Pancreas (tissue), 10 donors: ENCODE data around the gene THOP1. TPM values are rescaled to one million over a fixed set of nuclear protein-coding genes. Genes with fewer than 3 reads are reported as not detected.

Source experiments
- ATAC-seq, 4 donors: fragments of 200-7000 bp; cut with Tn5 transposase; one replicate each; pipeline versions ENCODE4 v1.8.0 to v1.9.1; 2020; ENCODE audit warnings: mild to moderate bottlenecking in 4 of 4, moderate library complexity in 4 of 4
- DNase-seq, 6 donors: peaks; one replicate each; pipeline ENCODE4 v3.0.0-alpha.2; 2020
- FAIRE-seq: peaks from 2 replicates; lab custom pipeline; 2012; peaks lifted over from hg19 to GRCh38; lab: Jason Lieb, UNC
- H3K27ac ChIP-seq, 4 donors: fragments of 200-600 bp; sonication (generic); 1 replicate in 3 of 4; 2 replicates in 1 of 4; pipeline versions ENCODE4 v1.5.0 to v1.8.0; 2020
- H3K27me3 ChIP-seq, 4 donors: fragments of 200-600 bp; one replicate each; pipeline ENCODE4 v1.8.0; 2021
- H3K36me3 ChIP-seq, 3 donors: fragments of 200-600 bp; sonication (generic) in 1 of 3; one replicate each; pipeline versions ENCODE4 v1.5.0 to v1.8.0; 2020 to 2021
- H3K4me1 ChIP-seq, 3 donors: fragments of 200-600 bp; one replicate each; pipeline ENCODE4 v1.8.0; 2021
- H3K4me3 ChIP-seq, 4 donors: fragments of 200-600 bp; sonication (generic) in 2 of 4; one replicate each; pipeline versions ENCODE4 v1.5.0 to v1.8.0; 2020 to 2021
- H3K9me3 ChIP-seq, 4 donors: fragments of 200-600 bp; one replicate each; pipeline ENCODE4 v1.8.0; 2021
- WGBS, 2 donors: extraction: QIAGEN DNeasy Blood & Tissue Kit; methylation state at CpG; one replicate each; pipeline ENCODE4 v1.1.7; 2013; 5-methylcytosine and 5-hydroxymethylcytosine counted together
- intact Hi-C, 3 donors: fragments of 100-400 bp; cut with DNase I; formaldehyde crosslinking; loops; one replicate each; pipeline versions ENCODE4 v1.11.1 to v1.14.2; 2022
- polyA plus RNA-seq, 2 donors: library from polyadenylated mRNA; stranded (reverse); fragments of 200-250 nt; gene quantifications; one replicate each; pipeline ENCODE4 v1.2.3, GENCODE V29; 2013
- total RNA-seq, 6 donors: library from RNA; stranded (reverse); fragmentation: NEBNext Ultra II Directional in 4 of 6; extraction: Animal tissue kit (Norgen Biotek cat#: 25700) in 4 of 6; gene quantifications; one replicate each; pipeline versions ENCODE4 v1.2.1 to v1.2.4, GENCODE V29; 2021 to 2023
- TF ChIP-seq, protein P1 (sequence below), 4 donors: fragments of 200-600 bp; sonication (generic) in 3 of 4; IDR thresholded peaks; one replicate each; pipeline versions ENCODE4 v1.5.0 to v1.8.0; 2021; ENCODE audit warnings: antibody characterized with exemption in 4 of 4
- donor health status: healthy with polysubstance abuse.
- donor health status: DM: no; HTN: no; CAD: no; lungs with moderate emphysema.
- donor health status: DM: no; HTN: no; CAD: no.
- donor health status: control.
- donor health status: control.
- donor health status: Bipolar disorder and iron deficiency.
- donor health status: DM: yes; HTN: yes; CAD: no.
- donor health status: DM: no; HTN: no; CAD: no.
- donor health status: DM: no; HTN: no; CAD: no.
- donor health status: DM: yes; HTN: yes; CAD: no.

THOP1 gene
- total and polyA plus RNA-seq, 8 donors: 11.6 to 124 (median 20.5) TPM

DNA sequence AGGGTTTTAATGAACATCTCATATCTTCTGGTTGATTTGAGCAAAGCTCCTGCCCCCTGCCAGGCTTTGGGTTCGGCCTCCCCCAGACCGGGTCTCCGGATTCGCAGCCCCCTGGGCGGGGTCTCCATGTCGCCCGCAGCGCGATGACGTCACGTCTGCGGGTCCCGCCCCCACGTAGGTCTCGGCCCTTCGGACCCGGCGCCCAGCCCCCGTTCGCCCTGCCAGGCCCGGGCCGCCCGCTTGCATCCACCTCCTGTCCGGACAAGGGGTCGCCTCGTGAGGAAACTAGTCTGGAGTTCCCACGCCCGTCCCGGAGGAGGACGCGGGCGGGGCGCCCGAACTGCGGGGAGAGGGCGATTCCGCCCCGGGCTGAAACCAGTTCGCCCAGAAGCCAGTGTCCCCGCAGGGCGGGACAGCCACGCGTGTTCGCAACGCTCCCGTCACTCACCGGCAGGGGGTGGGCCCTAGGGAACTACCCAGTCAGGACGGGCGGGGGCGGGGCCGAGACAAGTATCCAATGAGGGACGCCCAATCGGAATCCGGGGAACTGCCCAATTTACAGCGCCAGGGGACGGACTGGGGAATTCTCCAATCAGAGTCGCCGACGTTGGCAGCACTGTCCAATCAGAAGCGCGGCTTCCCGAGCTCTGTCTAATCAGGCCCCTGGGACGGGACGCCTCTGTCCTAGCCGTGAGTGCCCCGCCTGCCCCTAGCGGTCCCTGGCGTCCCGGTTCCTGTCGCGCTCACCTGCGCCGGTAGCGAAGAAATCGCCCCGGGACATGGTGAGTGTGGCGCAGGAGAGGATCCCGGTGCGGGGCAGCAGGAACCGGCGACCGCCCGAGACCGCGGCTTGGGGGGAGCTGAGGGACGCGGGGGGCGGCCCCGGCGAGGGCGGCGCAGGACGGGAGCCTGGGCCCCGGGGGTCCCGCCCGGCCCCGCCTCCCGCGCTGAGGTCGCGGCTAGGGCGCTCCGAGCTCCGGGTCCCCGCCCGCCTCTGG lies 55.8 kb downstream of the THOP1 start, which contains the start of gene ZNF555:
ZNF555 (plus strand) TSS at position 682 of the 998 bp plus-strand sequence; CDS start at position 780, 98 bp downstream.
- Histone ChIP-seq H3K9me3 (no peaks in the 10 kb centered on the region), H3K4me1 (peaks cover 0 to 7% (median 5%) of the 10 kb centered on the region in 3 donors), H3K4me3 (peak within 1 kb of the TSS; percentile 87 to 94 (median 88)), H3K36me3 (no peaks in the 10 kb centered on the region), H3K27ac (peak within 1 kb of the TSS; percentile 87 to 96 (median 94)), H3K27me3 (no peaks in the 10 kb centered on the region)
- FAIRE-seq: peak; percentile 88
- WGBS, 2 donors: 0 to 1% methylated on average over 77 to 106 of the region's 106 CpGs
- TF ChIP-seq, protein P1, sequence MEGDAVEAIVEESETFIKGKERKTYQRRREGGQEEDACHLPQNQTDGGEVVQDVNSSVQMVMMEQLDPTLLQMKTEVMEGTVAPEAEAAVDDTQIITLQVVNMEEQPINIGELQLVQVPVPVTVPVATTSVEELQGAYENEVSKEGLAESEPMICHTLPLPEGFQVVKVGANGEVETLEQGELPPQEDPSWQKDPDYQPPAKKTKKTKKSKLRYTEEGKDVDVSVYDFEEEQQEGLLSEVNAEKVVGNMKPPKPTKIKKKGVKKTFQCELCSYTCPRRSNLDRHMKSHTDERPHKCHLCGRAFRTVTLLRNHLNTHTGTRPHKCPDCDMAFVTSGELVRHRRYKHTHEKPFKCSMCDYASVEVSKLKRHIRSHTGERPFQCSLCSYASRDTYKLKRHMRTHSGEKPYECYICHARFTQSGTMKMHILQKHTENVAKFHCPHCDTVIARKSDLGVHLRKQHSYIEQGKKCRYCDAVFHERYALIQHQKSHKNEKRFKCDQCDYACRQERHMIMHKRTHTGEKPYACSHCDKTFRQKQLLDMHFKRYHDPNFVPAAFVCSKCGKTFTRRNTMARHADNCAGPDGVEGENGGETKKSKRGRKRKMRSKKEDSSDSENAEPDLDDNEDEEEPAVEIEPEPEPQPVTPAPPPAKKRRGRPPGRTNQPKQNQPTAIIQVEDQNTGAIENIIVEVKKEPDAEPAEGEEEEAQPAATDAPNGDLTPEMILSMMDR (IDR thresholded peaks at IDR 0.05): peak; percentile 31 to 59 (median 42)
- ATAC-seq: peak; percentile 96 to 99 (median 97)
- intact Hi-C loops: no loop called here
- DNase-seq: peak; percentile 94 to 100 (median 99)

GRCh38 chr19:2841855-2842574 lies 56.7 kb downstream of the THOP1 start:
- DNase-seq: peak in 2 of 6 donors; percentile 70 to 76
- no peaks in the 10 kb centered on the region for H3K27me3 ChIP-seq
- ATAC-seq: peak in 1 of 4 donors; percentile 9

GRCh38 chr19:2845107-2845506 lies 59.8 kb downstream of the THOP1 start:
- no peak for FAIRE-seq
- intact Hi-C loops: no loop called here
- WGBS, 2 donors: 97 to 100% methylated on average over 2 of the region's 2 CpGs

More at GRCh38 chr19:2841855-2842574, 56.7 kb downstream of the THOP1 start:
- H3K27ac ChIP-seq: peak overlapping the region in 3 of 4 donors; percentile 87 to 96 (median 95)
- TF ChIP-seq, protein P1 (IDR thresholded peaks at IDR 0.05): no peak
- FAIRE-seq: no peak
- no peaks in the 10 kb centered on the region for H3K9me3 ChIP-seq
- no peaks in the 10 kb centered on the region for H3K36me3 ChIP-seq
- peak overlapping the region; percentile 87 to 94 (median 88) for H3K4me3 ChIP-seq
- H3K4me1 ChIP-seq: peaks cover 0 to 7% (median 5%) of the 10 kb centered on the region in 3 donors
- intact Hi-C loops: no loop called here
- 2 to 3% methylated on average over 31 to 62 of the region's 62 CpGs for WGBS, 2 donors

GRCh38 chr19:2846180-2846894 lies 61.0 kb downstream of the THOP1 start:
- no peak for ATAC-seq
- Histone ChIP-seq H3K4me1 (peaks cover 0 to 7% (median 5%) of the 10 kb centered on the region in 3 donors), H3K4me3 (no peak overlapping the region), H3K27ac (no peak overlapping the region), H3K9me3 (no peaks in the 10 kb centered on the region), H3K36me3 (peaks cover 0 to 9% (median under 1%) of the 10 kb centered on the region in 3 donors), H3K27me3 (no peaks in the 10 kb centered on the region)
- intact Hi-C loops: no loop called here
- no peak for FAIRE-seq
- 91 to 92% methylated on average over 13 of the region's 13 CpGs for WGBS, 2 donors
- TF ChIP-seq, protein P1 (IDR thresholded peaks at IDR 0.05): no peak
- DNase-seq: no peak

More at GRCh38 chr19:2845107-2845506, 59.8 kb downstream of the THOP1 start:
- TF ChIP-seq, protein P1 (IDR thresholded peaks at IDR 0.05): no peak
- H3K4me1 ChIP-seq: peaks cover 0 to 7% (median 5%) of the 10 kb centered on the region in 3 donors
- H3K4me3 ChIP-seq: no peak overlapping the region
- no peaks in the 10 kb centered on the region for H3K27me3 ChIP-seq
- DNase-seq (no peak), ATAC-seq (no peak)
- H3K9me3 ChIP-seq: no peaks in the 10 kb centered on the region
- no peak overlapping the region for H3K27ac ChIP-seq
- H3K36me3 ChIP-seq: no peaks in the 10 kb centered on the region
